ENCODE results near the gene FGF21. TPM values are rescaled to one million over a fixed set of nuclear protein-coding genes. Genes with fewer than 3 reads are reported as not detected.

The FGF21 gene
- total and polyA plus RNA-seq, 2 donors (not counting 3 experiments of a cell fraction or from before 2014, with no cell fraction given): not detected

DNA sequence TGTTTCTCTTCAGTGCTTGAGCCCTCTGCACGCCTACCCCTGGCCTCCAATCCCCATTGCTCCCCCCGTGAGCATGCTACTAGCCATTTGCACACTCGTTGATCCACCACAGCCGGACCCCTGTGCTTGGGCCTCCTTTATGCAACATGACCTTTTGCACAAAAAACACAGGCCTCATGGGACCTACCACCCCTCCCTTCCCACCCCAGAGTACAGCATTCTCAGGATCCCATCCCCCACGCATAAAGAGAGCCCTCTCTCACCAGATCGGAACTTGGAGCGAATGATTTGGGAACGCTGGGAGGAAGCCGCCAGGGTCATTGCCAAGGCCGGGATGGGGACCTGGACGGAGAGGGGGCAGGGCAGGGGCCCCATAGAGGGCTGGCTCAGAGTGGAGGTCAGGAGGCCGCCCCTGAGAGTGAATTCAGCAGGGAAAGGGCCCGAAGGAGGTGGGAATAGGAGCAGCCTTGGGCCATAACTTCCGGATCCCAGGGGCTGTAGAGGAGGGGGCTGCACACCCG, 36.6 kb upstream of the FGF21 start:
- Histone ChIP-seq H3K36me3 (ENCODE audit: control insufficient read depth in 2 of 2, extremely low read depth in 1 of 2, insufficient read depth in 2 of 2, low read length in 2 of 2) (peaks cover 0 to 11% of the 10 kb centered on the region in 2 experiments), H4K20me1 (replicated peaks; ENCODE audit: control insufficient read depth, extremely low read depth, insufficient read depth, low read length) (no peaks in the 10 kb centered on the region), H3K9me1 (replicated peaks; ENCODE audit: control insufficient read depth, extremely low read depth, insufficient read depth, low read length) (no peaks in the 10 kb centered on the region), H3K4me3 (replicated peaks in 1 of 3; ENCODE audit: insufficient read depth in 1 of 3, low read depth in 1 of 3, low read length in 3 of 3) (no peak overlapping the region), H3K79me2 (ENCODE audit: control insufficient read depth, insufficient read depth, low read length) (no peaks in the 10 kb centered on the region), H3K9me3 (replicated peaks; ENCODE audit: control insufficient read depth, insufficient read depth, low read length) (no peaks in the 10 kb centered on the region), H3K9ac (replicated peaks; ENCODE audit: extremely low read depth, insufficient read depth, low read length) (no peak overlapping the region), H3K4me2 (ENCODE audit: insufficient read depth, low read length) (no peak overlapping the region), H3K4me1 (ENCODE audit: control insufficient read depth, extremely low read depth, insufficient read depth, low read length) (peaks cover 7% of the 10 kb centered on the region), H3K27me3 (ENCODE audit: control insufficient read depth in 2 of 2, insufficient read depth in 2 of 2, low read length in 2 of 2) (no peaks in the 10 kb centered on the region), H3K27ac (ENCODE audit: insufficient read depth, low read depth, low read length) (no peak overlapping the region), H2AFZ (ENCODE audit: low read depth, low read length) (no peak overlapping the region)
- CTCF ChIA-PET: no interaction called here
- no peak for FAIRE-seq
- no peak for DNase-seq (ENCODE audit: low read depth, low spot score)
- no TSS peak for BruUV-seq (replicated peaks)
- intact Hi-C loops (cut with micrococcal nuclease) (no loop called here), dilution Hi-C loops (cut with MboI; ENCODE audit: extremely low pct_ligation_motif_present, low sequenced_read_pairs) (no loop called here)
- POLR2A ChIA-PET: no interaction called here
- no peak for TF ChIP-seq JUN (IDR thresholded peaks at IDR 0.05; ENCODE audit: borderline replicate concordance, insufficient read depth, insufficient read length, low read depth)
- TF ChIP-seq MYC (IDR thresholded peaks at IDR 0.05; ENCODE audit: low read depth, low read length): no peak
- TF ChIP-seq, protein P1, sequence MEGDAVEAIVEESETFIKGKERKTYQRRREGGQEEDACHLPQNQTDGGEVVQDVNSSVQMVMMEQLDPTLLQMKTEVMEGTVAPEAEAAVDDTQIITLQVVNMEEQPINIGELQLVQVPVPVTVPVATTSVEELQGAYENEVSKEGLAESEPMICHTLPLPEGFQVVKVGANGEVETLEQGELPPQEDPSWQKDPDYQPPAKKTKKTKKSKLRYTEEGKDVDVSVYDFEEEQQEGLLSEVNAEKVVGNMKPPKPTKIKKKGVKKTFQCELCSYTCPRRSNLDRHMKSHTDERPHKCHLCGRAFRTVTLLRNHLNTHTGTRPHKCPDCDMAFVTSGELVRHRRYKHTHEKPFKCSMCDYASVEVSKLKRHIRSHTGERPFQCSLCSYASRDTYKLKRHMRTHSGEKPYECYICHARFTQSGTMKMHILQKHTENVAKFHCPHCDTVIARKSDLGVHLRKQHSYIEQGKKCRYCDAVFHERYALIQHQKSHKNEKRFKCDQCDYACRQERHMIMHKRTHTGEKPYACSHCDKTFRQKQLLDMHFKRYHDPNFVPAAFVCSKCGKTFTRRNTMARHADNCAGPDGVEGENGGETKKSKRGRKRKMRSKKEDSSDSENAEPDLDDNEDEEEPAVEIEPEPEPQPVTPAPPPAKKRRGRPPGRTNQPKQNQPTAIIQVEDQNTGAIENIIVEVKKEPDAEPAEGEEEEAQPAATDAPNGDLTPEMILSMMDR (IDR thresholded peaks at IDR 0.05; ENCODE audit: extremely low read depth in 1 of 2, insufficient read depth in 1 of 2, low read depth in 1 of 2, low read length in 2 of 2): no peak
- no peak for TF ChIP-seq POLR2AphosphoS5 (IDR thresholded peaks at IDR 0.05; ENCODE audit: insufficient read depth, low read depth, low read length)
- TF ChIP-seq FOS (IDR thresholded peaks at IDR 0.05; ENCODE audit: borderline replicate concordance, insufficient read depth, low read length): no peak
- TF ChIP-seq POLR2A (IDR thresholded peaks at IDR 0.05; ENCODE audit: low read depth, low read length): no peak
- no peak for TF ChIP-seq MAX (IDR thresholded peaks at IDR 0.05; ENCODE audit: insufficient read depth, insufficient read length)
- no peak for TF ChIP-seq GATA2 (IDR thresholded peaks at IDR 0.05; ENCODE audit: insufficient read depth, insufficient read length, low read depth, low read length)
- no peak for TF ChIP-seq EZH2 (IDR thresholded peaks at IDR 0.05; ENCODE audit: borderline replicate concordance, low read depth, low read length, severe bottlenecking)
